GM08714 (cell line): ENCODE results near the gene SLC17A9.

Experiments
- H3K4me3 ChIP-seq: fragments of 200-500 bp; sonication (Bioruptor generic); 2 replicates; pipeline ENCODE4 v1.5.1; 2014; ENCODE audit warnings: mild to moderate bottlenecking, low read length, inconsistent platforms
- ZNF274 ChIP-seq: IDR thresholded peaks from 2 replicates; pipeline ENCODE4 v1.6.1; 2012; ENCODE audit warnings: mild to moderate bottlenecking, low read depth, low read length

Gene SLC17A9

DNA sequence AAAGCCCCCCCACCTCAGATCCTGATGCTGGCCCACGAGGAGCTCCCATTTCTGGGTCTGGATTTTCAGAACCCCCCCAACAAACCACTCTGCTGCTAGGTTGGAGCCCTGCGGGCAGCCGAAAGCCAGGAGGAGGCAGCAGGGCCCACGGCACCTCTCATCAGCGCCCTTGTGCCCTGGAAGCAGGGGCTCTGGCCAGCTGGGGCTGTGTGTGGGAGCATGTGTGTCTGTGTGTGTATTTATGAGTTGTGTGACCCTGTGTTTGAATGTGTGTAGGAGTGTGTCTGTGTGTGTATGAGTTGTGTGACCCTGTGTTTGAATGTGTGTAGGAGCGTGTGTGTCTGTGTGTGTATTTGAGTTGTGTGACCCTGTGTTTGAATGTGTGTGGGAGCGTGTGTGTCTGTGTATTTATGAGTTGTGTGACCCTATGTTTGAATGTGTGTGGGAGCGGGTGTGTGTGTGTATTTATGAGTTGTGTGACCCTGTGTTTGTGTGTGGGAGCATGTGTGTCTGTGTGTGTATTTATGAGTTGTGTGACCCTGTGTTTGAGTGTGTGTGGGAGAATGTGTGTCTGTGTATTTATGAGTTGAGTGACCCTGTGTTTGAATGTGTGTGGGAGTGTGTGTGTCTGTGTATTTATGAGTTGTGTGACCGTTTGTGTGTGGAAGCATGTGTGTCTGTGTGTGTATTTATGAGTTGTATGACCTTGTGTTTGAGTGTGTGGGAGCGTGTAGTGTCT, 18.9 kb downstream of the SLC17A9 start:
- no peak for TF ChIP-seq ZNF274

DNA sequence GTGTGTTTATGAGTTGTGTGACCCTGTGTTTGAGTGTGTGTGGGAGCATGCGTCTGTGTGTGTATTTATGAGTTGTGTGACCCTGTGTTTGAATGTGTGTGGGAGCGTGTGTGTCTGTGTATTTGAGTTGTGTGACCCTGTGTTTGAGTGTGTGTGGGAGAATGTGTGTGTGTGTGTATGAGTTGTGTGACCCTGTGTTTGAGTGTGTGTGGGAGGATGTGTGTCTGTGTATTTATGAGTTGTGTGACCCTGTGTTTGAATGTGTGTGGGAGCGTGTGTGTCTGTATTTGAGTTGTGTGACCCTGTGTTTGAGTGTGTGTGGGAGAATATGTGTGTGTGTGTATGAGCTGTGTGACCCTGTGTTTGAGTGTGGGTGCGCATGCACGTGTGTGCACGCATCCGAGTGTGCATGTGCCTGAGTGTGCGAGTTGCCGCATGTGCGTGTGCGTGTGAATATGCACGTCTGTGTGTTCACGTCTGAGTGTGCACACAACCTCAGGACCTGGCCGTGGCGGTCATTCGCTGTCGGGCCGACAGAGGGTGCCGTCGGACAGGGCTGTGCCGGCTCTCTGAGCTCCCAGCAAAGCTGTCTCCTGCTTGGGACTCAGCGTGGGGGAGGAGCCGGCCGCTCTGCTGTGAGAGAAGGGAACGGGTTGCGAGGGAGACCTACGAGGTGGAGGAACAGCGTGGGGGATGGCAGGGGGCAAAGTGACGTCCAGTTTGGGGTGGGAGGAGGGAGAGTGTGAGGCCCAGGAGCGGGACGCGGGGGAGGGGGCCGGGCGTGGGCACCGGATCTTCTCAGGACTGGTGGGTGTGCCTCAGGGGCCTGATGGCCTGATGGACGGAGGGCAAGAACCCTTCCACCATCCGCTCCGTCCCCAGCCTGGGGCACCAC, 19.7 kb downstream of the SLC17A9 start:
- H3K4me3 ChIP-seq = no peak overlapping the region
- TF ChIP-seq ZNF274 = no peak

More for the DNA sequence above, 18.9 kb downstream of the SLC17A9 start:
- no peak overlapping the region for H3K4me3 ChIP-seq

DNA sequence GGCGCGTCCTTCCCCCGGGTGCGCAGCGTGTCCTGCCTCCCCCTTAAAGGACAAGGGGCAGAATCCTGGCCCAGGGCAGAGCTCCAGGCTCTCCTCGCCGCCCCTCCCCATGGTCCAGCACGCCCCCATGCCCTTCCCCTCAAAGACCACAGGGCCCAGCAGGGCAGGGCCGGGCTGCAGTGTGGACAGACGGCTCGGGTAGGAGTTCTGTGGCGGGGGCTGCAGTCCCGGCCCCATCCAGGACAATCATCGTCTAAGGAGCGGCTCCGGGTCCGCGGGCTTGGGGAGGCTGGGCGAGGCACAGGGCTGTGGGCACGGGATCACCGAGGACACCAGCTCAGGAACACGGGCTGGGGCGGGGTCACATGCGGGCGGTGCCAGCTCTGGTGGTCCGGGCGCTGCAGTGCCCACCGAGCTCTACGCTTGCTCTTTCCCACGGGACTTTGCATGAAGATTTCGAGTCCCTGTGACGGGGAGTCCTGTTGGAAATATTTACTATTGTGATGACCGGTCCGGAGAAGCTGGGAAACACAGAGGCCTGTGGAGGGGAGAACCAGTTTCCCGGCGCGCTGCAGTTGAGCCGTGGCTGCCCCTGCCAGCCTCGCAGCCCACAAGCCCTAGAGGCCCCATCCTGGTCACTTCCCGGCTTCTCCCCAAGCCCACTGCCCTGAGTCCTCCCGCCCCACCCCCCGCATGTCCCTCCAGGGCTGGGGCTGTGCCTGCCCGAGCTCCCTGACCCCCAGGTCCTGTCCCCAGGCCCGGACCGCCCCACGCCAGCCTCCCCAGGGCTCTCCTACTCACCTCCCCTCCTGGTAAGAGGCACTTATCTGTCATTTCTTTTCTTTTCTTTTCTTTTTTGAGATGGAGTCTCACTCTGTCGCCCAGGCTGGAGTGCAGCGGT, 20.6 kb downstream of the SLC17A9 start:
- H3K4me3 ChIP-seq = no peak overlapping the region
- TF ChIP-seq ZNF274 = no peak

DNA sequence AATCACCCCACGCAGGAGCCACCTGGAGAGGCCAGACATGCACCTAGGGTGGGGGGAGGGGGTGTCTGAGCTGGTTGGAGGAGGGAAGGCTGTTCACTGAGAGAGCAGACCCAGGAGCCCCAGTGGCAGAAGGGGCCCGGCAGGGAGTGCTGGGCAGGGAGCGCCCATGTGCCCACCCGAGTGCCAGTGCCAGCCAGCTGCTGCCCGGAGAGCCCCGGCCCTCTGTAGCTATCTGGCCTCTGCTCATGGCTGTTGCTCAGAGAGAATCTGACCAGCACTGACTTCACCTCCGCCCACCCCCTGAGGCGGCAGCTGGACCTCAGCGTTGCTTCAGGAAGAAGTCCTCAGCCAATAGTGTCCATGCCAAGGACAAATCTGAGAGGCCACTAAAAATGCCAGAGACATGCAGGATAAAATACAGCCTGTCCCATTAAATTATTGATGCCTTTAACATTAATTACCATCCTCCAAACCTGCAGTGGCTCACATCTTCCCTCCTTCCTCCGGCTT, 22.8 kb downstream of the SLC17A9 start:
- H3K4me3 ChIP-seq = no peak overlapping the region
- no peak for TF ChIP-seq ZNF274

DNA sequence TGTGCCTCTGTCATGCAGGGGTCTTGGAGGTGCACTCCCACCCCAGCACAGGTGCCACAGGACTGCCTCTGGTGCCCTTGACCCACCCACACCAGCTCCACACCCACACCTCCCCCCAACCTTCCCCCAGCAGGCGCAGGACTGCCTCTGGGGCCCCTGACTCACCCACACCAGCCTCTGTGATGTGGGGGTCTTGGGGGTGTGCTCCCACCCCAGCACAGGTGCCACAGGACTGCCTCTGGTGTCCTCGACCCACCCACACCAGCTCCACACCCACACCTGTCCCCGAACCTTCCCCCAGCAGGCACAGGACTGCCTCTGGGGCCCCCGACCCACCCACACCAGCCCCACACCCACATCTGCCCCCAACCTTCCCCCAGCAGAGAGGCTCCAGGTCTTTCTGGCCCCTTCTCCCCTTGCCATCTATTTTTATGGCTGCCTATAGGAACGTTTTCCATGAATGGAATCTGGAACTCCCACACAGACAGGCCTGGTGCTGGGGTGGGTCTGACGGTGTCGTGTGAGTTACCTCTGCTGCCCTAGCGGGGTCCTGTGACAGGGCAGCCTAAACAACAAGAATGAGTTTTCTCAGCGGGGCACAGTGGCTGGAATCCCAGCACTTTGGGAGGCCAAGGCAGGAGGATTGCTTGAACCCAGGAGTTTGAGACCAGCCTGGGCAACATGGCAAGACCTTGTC, 23.5 kb downstream of the SLC17A9 start:
- TF ChIP-seq ZNF274 = no peak
- H3K4me3 ChIP-seq = no peak overlapping the region

DNA sequence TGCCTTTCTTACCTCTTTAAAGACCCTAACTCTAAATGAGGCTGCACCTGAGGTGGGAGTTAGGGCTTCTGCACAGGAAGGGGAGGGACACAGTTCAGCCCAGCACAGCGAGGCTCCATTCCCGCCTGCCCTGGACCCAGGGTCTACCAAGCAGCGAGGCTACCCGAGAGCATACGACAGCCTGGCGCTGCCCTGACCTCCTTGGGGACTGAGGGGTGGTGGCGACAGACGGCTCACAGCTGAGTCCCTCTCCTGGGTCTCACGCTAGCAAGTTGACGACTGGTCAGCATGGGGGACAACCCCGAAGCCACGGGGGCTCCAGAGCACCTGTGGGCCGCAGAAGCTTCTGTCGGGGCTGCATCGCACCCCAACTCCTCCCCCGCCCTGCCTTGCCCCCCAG, 24.4 kb downstream of the SLC17A9 start:
- H3K4me3 ChIP-seq = no peak overlapping the region
- no peak for TF ChIP-seq ZNF274

DNA sequence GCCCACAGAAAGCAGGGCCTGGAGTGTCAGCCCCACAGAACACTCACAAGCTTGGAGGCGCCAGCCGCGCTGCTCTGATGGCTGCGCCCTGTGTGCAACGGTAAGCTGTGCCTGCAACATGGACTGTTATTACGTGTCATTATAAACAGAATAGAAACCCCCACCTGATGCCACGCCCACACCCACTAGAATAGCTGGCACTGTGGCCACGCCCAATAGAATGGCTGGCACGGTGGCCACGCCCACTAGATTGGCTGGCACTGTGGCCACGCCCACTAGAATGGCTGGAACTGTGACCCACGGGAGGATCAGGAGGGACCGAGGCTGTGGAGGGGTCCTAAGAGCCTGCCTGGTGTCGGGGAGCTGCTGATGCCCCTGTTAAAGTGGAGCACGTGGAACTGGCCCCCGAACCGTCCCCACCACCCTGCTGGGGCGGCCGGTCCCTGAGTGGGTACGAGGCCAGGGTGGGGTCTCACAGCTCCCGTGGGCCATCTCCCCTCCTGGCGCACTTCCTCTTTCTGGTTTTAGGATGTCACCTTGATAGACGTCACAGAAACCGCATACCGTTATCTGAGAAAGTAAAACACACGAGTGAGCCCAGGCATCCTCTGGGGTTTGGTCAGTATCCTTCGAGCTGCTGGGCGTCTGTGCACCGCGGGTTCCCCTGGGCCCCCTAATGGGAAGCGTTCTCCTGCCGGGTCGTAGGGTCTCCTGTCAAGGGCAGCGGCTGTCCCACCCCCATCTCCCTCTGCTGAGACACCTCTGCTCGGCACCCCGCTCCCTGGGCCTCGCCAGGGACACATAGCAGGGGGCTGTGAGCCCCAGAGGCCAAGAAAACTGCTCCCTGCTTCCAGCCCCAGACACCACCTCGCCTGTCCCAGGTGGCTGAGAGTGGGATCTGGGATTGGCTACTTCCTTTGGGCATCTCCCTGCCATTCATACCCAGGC, 25.4 kb downstream of the SLC17A9 start:
- no peak for TF ChIP-seq ZNF274
- no peak overlapping the region for H3K4me3 ChIP-seq

DNA sequence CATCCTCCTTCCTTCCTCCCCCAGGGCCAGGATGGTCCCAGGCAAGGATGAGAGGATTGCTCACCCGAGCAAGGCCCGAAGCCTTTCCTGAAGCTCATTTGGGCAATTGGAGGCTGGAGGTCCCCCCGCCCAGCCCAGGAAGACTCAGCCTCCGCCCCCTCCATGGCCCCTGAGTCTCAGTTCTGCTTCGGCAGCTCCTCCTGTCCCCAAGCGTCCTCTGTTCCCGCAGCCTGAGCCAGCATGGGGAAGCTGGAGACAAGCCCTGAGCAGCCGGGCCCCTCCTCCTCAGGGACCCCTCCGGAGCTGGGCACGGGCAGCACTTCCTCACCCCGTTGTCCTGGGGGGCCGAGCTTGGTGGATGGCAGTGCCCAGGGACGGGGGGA, 26.0 kb downstream of the SLC17A9 start:
- H3K4me3 ChIP-seq = no peak overlapping the region
- TF ChIP-seq ZNF274 = no peak

DNA sequence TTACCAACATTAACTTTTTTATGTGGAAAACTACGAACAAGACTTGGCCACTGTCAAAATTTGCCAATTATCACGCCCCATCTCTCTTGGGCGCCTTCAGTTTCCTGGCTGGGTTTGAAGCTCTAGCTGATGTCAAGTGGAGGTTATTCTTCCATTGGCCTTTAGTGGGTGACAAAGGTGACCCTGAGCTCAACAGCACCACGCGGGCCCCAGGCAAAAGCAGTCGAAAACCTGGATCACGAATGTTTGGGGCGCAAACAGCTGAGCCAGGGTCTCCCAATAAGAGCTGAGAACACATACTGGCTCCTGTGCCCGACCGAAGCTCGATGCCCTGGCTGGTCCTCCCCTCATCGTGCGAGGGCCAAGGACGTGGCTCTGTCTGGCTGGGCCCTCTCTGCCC, 26.8 kb downstream of the SLC17A9 start:
- no peak for TF ChIP-seq ZNF274
- no peak overlapping the region for H3K4me3 ChIP-seq

DNA sequence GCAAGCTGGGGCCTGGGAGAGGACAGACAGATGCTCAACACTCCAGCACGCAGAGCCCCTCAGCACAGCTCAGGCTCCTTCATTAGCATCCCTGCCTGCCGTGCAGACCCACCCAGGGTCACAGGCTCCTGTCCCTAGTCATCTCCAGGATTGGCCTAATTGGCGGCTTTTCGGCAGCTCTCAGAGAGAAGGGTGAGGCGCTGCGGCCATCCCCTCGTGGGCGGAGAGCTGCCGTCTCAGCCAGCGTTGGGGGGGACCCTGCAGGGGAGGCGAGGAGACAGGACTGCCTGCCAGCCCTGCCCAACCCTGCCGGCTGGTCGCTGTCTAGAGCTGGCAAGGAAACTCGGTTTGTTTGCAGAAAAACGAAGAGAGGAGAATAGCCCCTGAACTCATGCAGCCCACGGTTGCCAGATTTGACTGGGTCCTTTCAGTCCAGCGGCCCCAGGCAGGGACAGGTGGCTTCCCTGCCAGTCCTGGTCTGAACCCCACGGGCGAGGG, 27.4 kb downstream of the SLC17A9 start:
- H3K4me3 ChIP-seq = no peak overlapping the region
- no peak for TF ChIP-seq ZNF274

DNA sequence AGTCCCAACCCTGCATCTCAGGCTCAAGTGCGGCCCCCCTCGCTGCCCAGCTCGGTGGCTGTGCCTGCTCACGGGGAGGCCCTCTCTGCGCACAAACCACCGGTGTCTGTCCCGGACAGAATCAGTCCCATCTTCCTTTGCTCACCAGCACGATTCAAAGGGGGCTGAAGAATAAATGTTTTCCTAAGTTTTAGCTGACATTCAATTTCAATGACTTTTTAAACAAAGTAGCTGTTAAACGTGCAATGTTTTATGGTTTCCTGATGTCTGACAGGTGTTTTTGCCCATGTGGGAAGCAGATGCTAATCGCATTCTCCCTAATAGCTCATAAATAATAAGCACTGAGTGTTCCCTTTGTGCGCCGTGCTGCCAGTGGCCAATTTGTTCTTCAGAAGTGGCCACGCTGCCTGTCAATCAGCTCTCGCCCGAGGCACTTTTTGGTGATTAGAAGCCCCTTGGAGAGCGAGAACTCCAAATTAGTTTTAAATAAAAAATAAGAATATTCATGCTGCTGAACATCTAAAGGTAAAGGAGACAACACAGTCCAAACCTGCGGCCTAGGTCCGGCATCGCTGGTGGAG, 28.0 kb downstream of the SLC17A9 start:
- H3K4me3 ChIP-seq = no peak overlapping the region
- TF ChIP-seq ZNF274 = no peak

DNA sequence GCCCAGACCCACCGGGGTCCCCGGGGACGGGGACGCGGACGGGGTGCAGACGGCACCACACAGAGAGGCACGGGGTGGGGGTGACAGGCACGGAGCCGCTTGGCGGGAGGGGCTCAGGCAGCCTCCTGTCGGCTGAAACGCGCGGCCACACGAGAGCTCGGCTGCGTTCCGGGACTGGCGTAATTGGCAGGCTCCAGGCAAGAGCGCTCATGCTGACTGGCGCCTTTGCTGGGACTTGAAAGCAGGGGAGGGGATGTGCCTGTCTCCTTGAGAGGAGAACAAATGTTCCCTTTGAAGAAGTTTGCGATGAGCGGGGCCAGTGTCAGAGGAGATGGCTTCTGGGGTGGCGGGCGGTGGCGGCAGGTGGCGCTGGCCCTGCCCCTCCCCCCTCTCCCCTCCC, 28.5 kb downstream of the SLC17A9 start:
- no peak overlapping the region for H3K4me3 ChIP-seq
- TF ChIP-seq ZNF274 = no peak
